ENCODE results near the gene STARD10.

DNA sequence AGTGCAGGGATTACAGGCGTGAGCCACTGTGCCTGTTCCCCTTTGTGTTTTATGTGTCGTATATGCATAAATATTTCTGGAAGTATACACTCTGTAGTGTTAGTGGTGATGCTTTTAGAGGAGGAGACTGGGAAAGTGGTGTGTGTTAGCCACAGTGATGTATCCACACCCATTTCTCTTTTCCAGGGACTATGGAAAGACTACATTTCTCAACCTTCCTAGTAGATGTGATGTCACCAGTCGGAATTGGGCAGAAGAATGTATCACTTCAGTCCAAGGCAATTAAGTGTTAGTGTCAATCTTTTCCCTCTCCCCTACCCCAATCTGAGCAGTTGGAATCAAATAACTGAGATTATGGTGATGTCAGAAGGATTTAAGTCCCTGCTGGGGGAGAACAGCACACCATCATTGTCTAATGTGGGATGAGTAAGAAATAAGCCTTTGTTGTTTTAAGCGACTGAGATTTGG, 14.5 kb upstream of the STARD10 start:
- TF ChIP-seq, protein P1, sequence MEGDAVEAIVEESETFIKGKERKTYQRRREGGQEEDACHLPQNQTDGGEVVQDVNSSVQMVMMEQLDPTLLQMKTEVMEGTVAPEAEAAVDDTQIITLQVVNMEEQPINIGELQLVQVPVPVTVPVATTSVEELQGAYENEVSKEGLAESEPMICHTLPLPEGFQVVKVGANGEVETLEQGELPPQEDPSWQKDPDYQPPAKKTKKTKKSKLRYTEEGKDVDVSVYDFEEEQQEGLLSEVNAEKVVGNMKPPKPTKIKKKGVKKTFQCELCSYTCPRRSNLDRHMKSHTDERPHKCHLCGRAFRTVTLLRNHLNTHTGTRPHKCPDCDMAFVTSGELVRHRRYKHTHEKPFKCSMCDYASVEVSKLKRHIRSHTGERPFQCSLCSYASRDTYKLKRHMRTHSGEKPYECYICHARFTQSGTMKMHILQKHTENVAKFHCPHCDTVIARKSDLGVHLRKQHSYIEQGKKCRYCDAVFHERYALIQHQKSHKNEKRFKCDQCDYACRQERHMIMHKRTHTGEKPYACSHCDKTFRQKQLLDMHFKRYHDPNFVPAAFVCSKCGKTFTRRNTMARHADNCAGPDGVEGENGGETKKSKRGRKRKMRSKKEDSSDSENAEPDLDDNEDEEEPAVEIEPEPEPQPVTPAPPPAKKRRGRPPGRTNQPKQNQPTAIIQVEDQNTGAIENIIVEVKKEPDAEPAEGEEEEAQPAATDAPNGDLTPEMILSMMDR (IDR thresholded peaks at IDR 0.05; ENCODE audit: low read length) = no peak
- TF ChIP-seq EZH2 (IDR thresholded peaks at IDR 0.05; ENCODE audit: borderline replicate concordance, low read length) = no peak
